Coronary artery (tissue), 2 donors: Measurements from ENCODE around the gene MMP26.
A peak's percentile ranks its signal among the peaks of the same experiment; 100 is the strongest.

ENCODE experiments used
- DNase-seq: peaks from one replicate; pipeline ENCODE4 v3.0.0-alpha.2; 2017; ENCODE audit warnings: low spot score
- H3K27ac ChIP-seq, 2 donors: fragments of 200-600 bp; sonication (generic); one replicate each; pipeline ENCODE4 v1.5.1; 2016 to 2019
- H3K4me3 ChIP-seq: fragments of 200-600 bp; sonication (generic); 2 replicates; pipeline ENCODE4 v1.5.1; 2016; ENCODE audit warnings: mild to moderate bottlenecking, moderate library complexity
- TF ChIP-seq, protein P1 (sequence below): fragments of 200-600 bp; sonication (generic); IDR thresholded peaks from one replicate; pipeline ENCODE4 v1.5.1; 2019; ENCODE audit warnings: antibody characterized with exemption

Gene MMP26

DNA sequence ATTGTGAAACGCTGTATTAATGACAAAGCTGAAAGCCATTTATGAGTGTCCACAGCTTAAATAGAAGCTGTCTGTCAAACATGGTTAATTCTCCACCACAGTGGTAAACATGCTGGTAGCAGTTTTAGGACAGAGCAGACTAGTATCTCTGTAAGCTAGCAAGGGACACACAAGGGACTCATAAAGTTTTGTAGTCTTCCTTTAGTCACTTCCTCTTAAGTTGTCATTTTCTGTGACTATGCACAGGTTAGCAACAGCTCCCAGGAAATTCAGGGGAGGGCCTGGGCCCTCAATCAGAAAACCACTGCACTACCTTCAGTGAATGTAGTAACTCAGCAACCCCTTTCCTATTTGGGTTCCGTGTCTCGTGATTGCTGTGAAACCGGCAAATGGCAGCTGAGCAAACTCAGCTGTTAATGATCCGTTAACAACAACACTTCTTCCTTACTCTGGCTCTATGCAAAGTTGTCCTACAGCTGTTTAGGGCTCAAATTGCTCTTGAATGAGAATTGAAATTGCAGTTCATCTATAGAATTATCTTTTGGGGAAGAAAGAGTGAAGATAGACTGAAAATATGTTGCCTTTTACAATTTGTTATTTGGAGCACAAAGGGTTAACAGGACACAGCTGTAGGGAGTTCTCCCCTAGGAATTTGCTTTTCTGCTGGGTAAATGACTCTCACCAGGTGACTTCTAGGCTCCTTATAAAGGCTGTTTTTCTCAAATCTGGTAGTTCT lies at the start of gene MMP26:
Gene MMP26, plus strand, starts transcription at position 731 of the 736 bp plus-strand sequence.
- TF ChIP-seq, protein P1, sequence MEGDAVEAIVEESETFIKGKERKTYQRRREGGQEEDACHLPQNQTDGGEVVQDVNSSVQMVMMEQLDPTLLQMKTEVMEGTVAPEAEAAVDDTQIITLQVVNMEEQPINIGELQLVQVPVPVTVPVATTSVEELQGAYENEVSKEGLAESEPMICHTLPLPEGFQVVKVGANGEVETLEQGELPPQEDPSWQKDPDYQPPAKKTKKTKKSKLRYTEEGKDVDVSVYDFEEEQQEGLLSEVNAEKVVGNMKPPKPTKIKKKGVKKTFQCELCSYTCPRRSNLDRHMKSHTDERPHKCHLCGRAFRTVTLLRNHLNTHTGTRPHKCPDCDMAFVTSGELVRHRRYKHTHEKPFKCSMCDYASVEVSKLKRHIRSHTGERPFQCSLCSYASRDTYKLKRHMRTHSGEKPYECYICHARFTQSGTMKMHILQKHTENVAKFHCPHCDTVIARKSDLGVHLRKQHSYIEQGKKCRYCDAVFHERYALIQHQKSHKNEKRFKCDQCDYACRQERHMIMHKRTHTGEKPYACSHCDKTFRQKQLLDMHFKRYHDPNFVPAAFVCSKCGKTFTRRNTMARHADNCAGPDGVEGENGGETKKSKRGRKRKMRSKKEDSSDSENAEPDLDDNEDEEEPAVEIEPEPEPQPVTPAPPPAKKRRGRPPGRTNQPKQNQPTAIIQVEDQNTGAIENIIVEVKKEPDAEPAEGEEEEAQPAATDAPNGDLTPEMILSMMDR: no peak
- no peak for DNase-seq
- Histone ChIP-seq H3K4me3 (peak within 1 kb of the TSS; percentile 23), H3K27ac (no peak within 1 kb of the TSS)

DNA sequence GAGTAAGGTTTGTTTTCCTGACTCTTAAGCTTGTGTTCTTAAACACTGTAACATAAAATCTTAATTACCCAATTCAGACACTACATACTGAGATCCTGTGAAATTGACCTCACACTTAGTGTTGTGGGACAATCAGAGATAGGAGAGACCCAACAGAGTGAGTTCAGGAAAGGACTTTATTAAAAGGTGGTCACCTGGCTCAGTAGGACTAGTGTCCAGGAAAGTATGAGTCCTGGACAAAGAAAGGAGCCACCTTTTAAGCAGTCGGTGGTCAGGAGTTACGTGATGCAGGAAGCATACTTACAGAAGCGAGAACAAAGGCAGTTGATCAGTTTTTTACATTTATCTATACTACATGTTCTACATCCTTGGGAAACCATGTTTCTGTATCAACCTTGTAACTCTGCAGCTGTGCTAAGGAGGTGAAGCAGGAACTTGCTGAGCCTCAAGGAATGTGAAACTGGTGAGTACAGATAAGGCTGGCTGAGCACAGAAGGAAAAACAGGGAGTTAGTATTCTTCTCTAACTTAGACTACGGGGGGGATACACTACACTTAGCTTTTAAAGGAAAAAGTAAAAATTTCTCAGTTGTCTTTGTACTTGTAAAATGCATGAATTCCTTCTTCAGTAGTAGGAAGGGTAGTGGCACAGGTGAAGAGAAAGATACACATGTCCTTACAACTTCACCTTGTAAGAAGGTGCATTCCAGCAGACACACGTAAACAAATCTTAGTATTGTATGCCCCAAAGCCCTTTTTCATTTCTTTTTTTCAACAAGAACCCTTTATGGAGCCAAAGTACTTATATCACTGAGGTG lies 45.7 kb upstream of the MMP26 start:
- Histone ChIP-seq H3K4me3 (no peak overlapping the region), H3K27ac (no peak overlapping the region)
- TF ChIP-seq, protein P1: no peak
- no peak for DNase-seq

DNA sequence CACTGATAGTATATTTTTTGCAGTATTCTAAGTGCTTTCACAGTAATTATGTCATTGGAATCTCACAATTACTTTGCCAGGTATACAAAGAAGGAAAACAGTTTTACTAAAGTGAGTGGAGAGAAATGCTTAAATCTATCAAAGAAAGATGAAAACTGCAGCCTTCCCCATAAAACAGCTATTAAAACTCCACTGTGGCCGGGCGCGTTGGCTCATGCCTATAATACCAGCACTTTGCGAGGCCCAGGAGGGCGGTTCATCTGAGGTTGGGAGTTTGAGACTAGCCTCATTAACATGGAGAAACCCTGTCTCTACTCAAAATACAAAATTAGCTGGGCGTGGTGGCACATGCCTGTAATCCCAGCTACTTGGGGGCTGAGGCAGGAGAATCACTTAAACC lies 41.7 kb upstream of the MMP26 start:
- no peak overlapping the region for H3K4me3 ChIP-seq
- no peak overlapping the region for H3K27ac ChIP-seq
- TF ChIP-seq, protein P1: no peak
- no peak for DNase-seq

GRCh38 chr11:4664183-4664582 lies 40.4 kb upstream of the MMP26 start:
- H3K4me3 ChIP-seq: no peak overlapping the region
- TF ChIP-seq, protein P1: no peak
- no peak overlapping the region for H3K27ac ChIP-seq
- DNase-seq: no peak

GRCh38 chr11:4664786-4665185 lies 39.8 kb upstream of the MMP26 start:
- DNase-seq: no peak
- TF ChIP-seq, protein P1: no peak
- H3K27ac ChIP-seq: no peak overlapping the region
- no peak overlapping the region for H3K4me3 ChIP-seq

DNA sequence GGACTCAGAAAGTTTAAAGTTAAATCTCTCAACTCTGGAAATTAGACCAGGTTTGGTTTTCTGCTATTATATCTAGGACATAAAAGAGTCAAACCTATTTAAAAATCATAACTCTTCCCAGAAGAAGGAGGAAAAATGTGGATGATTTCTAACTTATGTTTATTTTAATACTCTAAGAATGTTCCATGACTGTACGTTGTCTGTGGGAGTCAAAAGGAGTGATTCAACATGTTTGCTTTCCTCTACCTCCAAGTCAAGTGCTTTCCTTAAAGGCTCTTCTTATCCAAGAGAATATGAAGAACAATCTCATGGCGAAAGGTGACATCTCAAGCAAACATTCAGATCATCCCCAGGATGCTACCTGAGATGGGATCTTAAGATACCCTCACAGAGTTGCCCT lies 39.2 kb upstream of the MMP26 start:
- no peak overlapping the region for H3K27ac ChIP-seq
- TF ChIP-seq, protein P1: no peak
- H3K4me3 ChIP-seq: no peak overlapping the region
- no peak for DNase-seq
